Loucy (cell line): ENCODE results near the gene CFAP68.

ENCODE experiments used
- H2AFZ ChIP-seq: fragments of 200-600 bp; sonication (generic); 2 replicates; pipeline ENCODE4 v1.6.0; 2016; ENCODE audit warnings: antibody characterized with exemption, mild to moderate bottlenecking, low read length, moderate library complexity
- H3F3A ChIP-seq: fragments of 200-600 bp; 2 replicates; pipeline ENCODE4 v1.6.0; 2016; ENCODE audit warnings: antibody characterized with exemption, low read depth, mild to moderate bottlenecking
- H3K27me3 ChIP-seq: fragments of 200-600 bp; sonication (generic); 2 replicates; pipeline ENCODE4 v1.6.1; 2014; ENCODE audit warnings: low read length, mild to moderate bottlenecking; ENCODE audit not compliant: insufficient read depth, poor library complexity, severe bottlenecking
- H3K36me3 ChIP-seq: fragments of 200-600 bp; sonication (generic); 2 replicates; pipeline ENCODE4 v1.6.1; 2016; ENCODE audit warnings: low read length; ENCODE audit not compliant: insufficient read depth
- H3K4me1 ChIP-seq: fragments of 200-600 bp; sonication (generic); 2 replicates; pipeline ENCODE4 v1.5.1; 2014; ENCODE audit warnings: low read length, mild to moderate bottlenecking; ENCODE audit not compliant: insufficient read depth, poor library complexity, severe bottlenecking
- H3K4me2 ChIP-seq: fragments of 200-600 bp; sonication (generic); 2 replicates; pipeline ENCODE4 v1.6.0; 2014; ENCODE audit warnings: antibody characterized with exemption, low read length, low read depth, mild to moderate bottlenecking; ENCODE audit not compliant: poor library complexity, severe bottlenecking
- H3K4me3 ChIP-seq: fragments of 200-600 bp; sonication (generic); 2 replicates; pipeline ENCODE4 v1.5.1; 2014; ENCODE audit warnings: low read length, mild to moderate bottlenecking, mixed read lengths; ENCODE audit not compliant: poor library complexity, severe bottlenecking
- H3K79me2 ChIP-seq: fragments of 200-600 bp; sonication (generic); 2 replicates; pipeline ENCODE4 v1.6.1; 2014; ENCODE audit warnings: low read length; ENCODE audit not compliant: insufficient read depth
- H3K9ac ChIP-seq: fragments of 200-600 bp; sonication (generic); 2 replicates; pipeline ENCODE4 v1.6.0; 2014; ENCODE audit warnings: mild to moderate bottlenecking, low read depth, low read length, moderate library complexity; ENCODE audit not compliant: poor library complexity, severe bottlenecking
- H3K9me2 ChIP-seq: fragments of 200-600 bp; sonication (generic); replicated peaks from 2 replicates; pipeline ENCODE4 v1.6.1; 2016; ENCODE audit warnings: low read depth, low read length, mixed read lengths
- H3K9me3 ChIP-seq: fragments of 200-600 bp; sonication (generic); 2 replicates; pipeline ENCODE4 v1.6.1; 2014; ENCODE audit warnings: mild to moderate bottlenecking, antibody characterized with exemption, low read length, low read depth; ENCODE audit not compliant: insufficient read depth
- H4K20me1 ChIP-seq: fragments of 200-600 bp; sonication (generic); 2 replicates; pipeline ENCODE4 v1.6.0; 2014; ENCODE audit warnings: antibody characterized with exemption, low read length, mild to moderate bottlenecking; ENCODE audit not compliant: insufficient read depth, poor library complexity, severe bottlenecking
- EZH2phosphoT487 ChIP-seq: fragments of 200-600 bp; IDR thresholded peaks from 2 replicates; pipeline ENCODE4 v1.6.1; 2018; ENCODE audit warnings: antibody characterized with exemption, mild to moderate bottlenecking, moderate library complexity, borderline replicate concordance
- TF ChIP-seq, protein P1 (sequence below): fragments of 200-600 bp; sonication (generic); conservative IDR thresholded peaks from 2 replicates; pipeline ENCODE4 v1.5.1; 2014; ENCODE audit warnings: mild to moderate bottlenecking, antibody characterized with exemption, low read length

The CFAP68 gene

DNA sequence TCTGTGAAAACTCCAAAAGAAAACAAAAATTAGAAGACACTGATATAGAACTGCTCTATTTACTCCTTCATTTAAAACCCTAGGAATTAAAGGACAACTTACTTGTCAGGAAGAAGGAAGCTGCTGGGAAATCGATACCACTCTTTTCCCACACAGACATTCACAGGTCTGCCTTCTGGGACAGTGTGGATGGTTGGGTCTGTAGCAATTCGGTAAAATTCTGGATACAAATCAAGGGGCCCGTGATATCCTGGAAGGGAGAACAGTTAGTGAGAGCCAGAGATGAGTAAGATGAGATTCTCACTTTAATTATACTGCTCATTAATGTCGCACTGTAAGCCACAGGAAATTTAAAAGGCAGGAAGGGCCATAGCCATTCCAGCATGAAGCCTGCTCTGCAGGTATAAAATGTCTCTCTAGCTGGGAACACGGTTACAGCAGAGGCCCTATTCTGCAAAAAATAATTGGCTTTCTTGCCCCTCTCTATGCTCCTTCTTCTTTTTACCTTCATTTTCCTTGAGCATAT, 41.9 kb upstream of the CFAP68 start:
- H3K4me2 ChIP-seq = peak overlapping the region; percentile 62
- H2AFZ ChIP-seq = no peak overlapping the region
- H4K20me1 ChIP-seq = no peaks in the 10 kb centered on the region
- H3K9me3 ChIP-seq = no peaks in the 10 kb centered on the region
- peaks cover 30% of the 10 kb centered on the region for H3K36me3 ChIP-seq
- peaks cover 4% of the 10 kb centered on the region; the same call in 1 of the 2 replicates for H3F3A ChIP-seq
- H3K27me3 ChIP-seq = no peaks in the 10 kb centered on the region
- no peaks in the 10 kb centered on the region for H3K79me2 ChIP-seq
- H3K9ac ChIP-seq = peak overlapping the region; percentile 20
- TF ChIP-seq, protein P1, sequence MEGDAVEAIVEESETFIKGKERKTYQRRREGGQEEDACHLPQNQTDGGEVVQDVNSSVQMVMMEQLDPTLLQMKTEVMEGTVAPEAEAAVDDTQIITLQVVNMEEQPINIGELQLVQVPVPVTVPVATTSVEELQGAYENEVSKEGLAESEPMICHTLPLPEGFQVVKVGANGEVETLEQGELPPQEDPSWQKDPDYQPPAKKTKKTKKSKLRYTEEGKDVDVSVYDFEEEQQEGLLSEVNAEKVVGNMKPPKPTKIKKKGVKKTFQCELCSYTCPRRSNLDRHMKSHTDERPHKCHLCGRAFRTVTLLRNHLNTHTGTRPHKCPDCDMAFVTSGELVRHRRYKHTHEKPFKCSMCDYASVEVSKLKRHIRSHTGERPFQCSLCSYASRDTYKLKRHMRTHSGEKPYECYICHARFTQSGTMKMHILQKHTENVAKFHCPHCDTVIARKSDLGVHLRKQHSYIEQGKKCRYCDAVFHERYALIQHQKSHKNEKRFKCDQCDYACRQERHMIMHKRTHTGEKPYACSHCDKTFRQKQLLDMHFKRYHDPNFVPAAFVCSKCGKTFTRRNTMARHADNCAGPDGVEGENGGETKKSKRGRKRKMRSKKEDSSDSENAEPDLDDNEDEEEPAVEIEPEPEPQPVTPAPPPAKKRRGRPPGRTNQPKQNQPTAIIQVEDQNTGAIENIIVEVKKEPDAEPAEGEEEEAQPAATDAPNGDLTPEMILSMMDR = no peak
- TF ChIP-seq EZH2phosphoT487 = no peak
- H3K4me1 ChIP-seq = peaks cover 26% of the 10 kb centered on the region
- no peaks in the 10 kb centered on the region for H3K9me2 ChIP-seq
- H3K4me3 ChIP-seq = peak overlapping the region; percentile 32

DNA sequence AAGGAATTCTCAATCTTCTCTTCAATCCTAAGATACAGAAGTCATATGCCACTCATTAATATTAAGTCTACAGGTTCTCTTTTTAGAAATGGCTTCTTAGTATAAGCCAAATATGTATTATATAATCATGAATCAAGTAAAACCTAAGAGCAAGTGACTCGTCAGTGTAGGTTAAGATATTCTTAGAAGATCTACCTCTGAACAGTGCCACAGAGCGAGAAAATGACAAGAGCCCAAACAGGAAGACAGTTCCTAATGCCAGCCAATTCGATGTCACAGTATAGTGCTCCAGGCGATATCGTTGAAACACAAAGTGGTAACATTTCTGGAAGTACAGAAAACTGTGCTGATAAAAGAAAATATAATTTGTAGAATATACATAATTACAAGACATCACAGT, 41.3 kb upstream of the CFAP68 start:
- peak overlapping the region; percentile 20 for H3K9ac ChIP-seq
- no peaks in the 10 kb centered on the region for H3K9me2 ChIP-seq
- H3K4me2 ChIP-seq = peak overlapping the region; percentile 62
- no peaks in the 10 kb centered on the region for H3K27me3 ChIP-seq
- no peaks in the 10 kb centered on the region for H4K20me1 ChIP-seq
- H3K79me2 ChIP-seq = no peaks in the 10 kb centered on the region
- H3K4me3 ChIP-seq = no peak overlapping the region
- H3K4me1 ChIP-seq = peaks cover 26% of the 10 kb centered on the region
- no peaks in the 10 kb centered on the region for H3K9me3 ChIP-seq
- H3F3A ChIP-seq = peaks cover 4% of the 10 kb centered on the region; the same call in 1 of the 2 replicates
- H3K36me3 ChIP-seq = peaks cover 33% of the 10 kb centered on the region
- TF ChIP-seq EZH2phosphoT487 = no peak
- TF ChIP-seq, protein P1 = no peak
- no peak overlapping the region for H2AFZ ChIP-seq

DNA sequence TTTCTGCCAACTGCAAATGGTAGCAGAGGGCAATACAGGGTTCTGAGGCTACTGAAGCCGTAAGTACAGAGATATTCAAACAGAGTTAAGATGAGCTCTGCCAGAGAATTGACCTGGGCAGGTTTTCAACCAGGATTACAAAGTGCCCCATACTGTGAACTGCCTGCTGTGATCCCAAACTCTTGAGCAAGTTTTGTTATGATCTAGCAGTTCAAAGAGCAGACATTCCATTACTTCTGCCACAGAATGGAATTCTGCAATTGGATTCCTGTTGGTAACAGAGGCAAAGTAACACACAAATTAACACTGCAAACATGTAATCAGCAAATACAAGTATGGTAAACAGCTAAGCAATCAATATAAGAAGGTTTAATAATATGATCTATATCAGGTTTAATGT, 39.2 kb upstream of the CFAP68 start:
- Histone ChIP-seq H3K36me3 (peaks cover 37% of the 10 kb centered on the region), H3K9ac (no peak overlapping the region), H3K4me1 (peaks cover 26% of the 10 kb centered on the region), H3F3A (peaks cover 4% of the 10 kb centered on the region; the same call in 1 of the 2 replicates), H3K4me2 (no peak overlapping the region), H4K20me1 (no peaks in the 10 kb centered on the region), H3K9me2 (no peaks in the 10 kb centered on the region), H2AFZ (no peak overlapping the region), H3K27me3 (no peaks in the 10 kb centered on the region), H3K79me2 (no peaks in the 10 kb centered on the region), H3K9me3 (no peaks in the 10 kb centered on the region), H3K4me3 (no peak overlapping the region)
- TF ChIP-seq, protein P1 = no peak
- TF ChIP-seq EZH2phosphoT487 = no peak
